Endothelial cell of umbilical vein (primary cell): ENCODE measurements around the gene NDUFAF2. TPM values are rescaled to one million over a fixed set of nuclear protein-coding genes. Genes with fewer than 3 reads are reported as not detected.

Experiments used
- BruUV-seq: library from RNA; stranded (reverse); fragments of 400-500 nt; replicated peaks from 2 replicates; lab custom pipeline; 2021; lab: Mats Ljungman, UMichigan
- CTCF ChIA-PET: fragments of 300-600, 350-600 bp; sonication (Branson Sonifier 250); formaldehyde crosslinking; loops from one replicate; lab custom pipeline; 2021; ENCODE audit warnings: antibody characterized with exemption, inconsistent platforms; lab: Charles Lee
- POLR2A ChIA-PET: fragments of 300-600, 350-600 bp; sonication (Branson Sonifier 250); formaldehyde crosslinking; loops from one replicate; lab custom pipeline; 2021; ENCODE audit warnings: antibody characterized with exemption, inconsistent platforms; lab: Charles Lee
- DNase-seq: peaks from one replicate; pipeline ENCODE4 v3.0.0-alpha.2; 2011; ENCODE audit warnings: low read depth, low spot score
- FAIRE-seq: peaks from 2 replicates; lab custom pipeline; 2011; peaks lifted over from hg19 to GRCh38; lab: Jason Lieb, UNC
- H2AFZ ChIP-seq: 2 replicates; pipeline ENCODE4 v1.6.0; 2012; ENCODE audit warnings: low read depth, low read length, control low read depth, inconsistent platforms
- H3K27ac ChIP-seq: 2 replicates; pipeline ENCODE4 v1.5.1; 2011; ENCODE audit warnings: low read depth, mild to moderate bottlenecking, control low read depth, low read length, moderate library complexity; ENCODE audit not compliant: insufficient read depth
- H3K27me3 ChIP-seq, 2 experiments: 2 replicates each; pipeline versions ENCODE4 v1.6.0 to v1.6.1; 2011; ENCODE audit warnings: low read length in 2 of 2, mixed read lengths in 1 of 2; ENCODE audit not compliant: control insufficient read depth in 2 of 2, insufficient read depth in 2 of 2
- H3K36me3 ChIP-seq, 2 experiments: 2 replicates in 1 of 2; 3 replicates in 1 of 2; pipeline ENCODE4 v1.5.1; 2011; ENCODE audit warnings: low read length in 2 of 2, mild to moderate bottlenecking in 1 of 2, moderate library complexity in 1 of 2; ENCODE audit not compliant: control insufficient read depth in 2 of 2, insufficient read depth in 2 of 2; ENCODE audit errors: extremely low read depth in 1 of 2
- H3K4me1 ChIP-seq: 3 replicates; pipeline ENCODE4 v1.5.1; 2011; ENCODE audit warnings: mild to moderate bottlenecking, low read length; ENCODE audit not compliant: control insufficient read depth, insufficient read depth; ENCODE audit errors: extremely low read depth
- H3K4me2 ChIP-seq: 2 replicates; pipeline ENCODE4 v1.6.1; 2011; ENCODE audit warnings: low read length, control low read depth, mixed read lengths; ENCODE audit not compliant: insufficient read depth
- H3K4me3 ChIP-seq, 3 experiments: fragments of 200-600 bp in 1 of 3; sonication (generic), shearing (Covaris generic) in 1 of 3; replicated peaks in 1 of 3; 2 replicates each; pipeline ENCODE4 v1.5.1; 2011 to 2016; ENCODE audit warnings: control low read depth in 3 of 3, low read length in 3 of 3, mild to moderate bottlenecking in 2 of 3, inconsistent platforms in 1 of 3, low read depth in 1 of 3, moderate library complexity in 1 of 3; ENCODE audit not compliant: insufficient read depth in 1 of 3
- H3K79me2 ChIP-seq: 2 replicates; pipeline ENCODE4 v1.6.0; 2012; ENCODE audit warnings: low read length, inconsistent platforms; ENCODE audit not compliant: control insufficient read depth, insufficient read depth
- H3K9ac ChIP-seq: replicated peaks from 2 replicates; pipeline ENCODE3; 2011; ENCODE audit warnings: low read length, control low read depth; ENCODE audit not compliant: insufficient read depth; ENCODE audit errors: extremely low read depth
- H3K9me1 ChIP-seq: replicated peaks from 3 replicates; pipeline ENCODE4 v1.6.0; 2011; ENCODE audit warnings: mild to moderate bottlenecking, low read length; ENCODE audit not compliant: control insufficient read depth, insufficient read depth; ENCODE audit errors: extremely low read depth
- H3K9me3 ChIP-seq: replicated peaks from 2 replicates; pipeline ENCODE4 v1.5.1; 2012; ENCODE audit warnings: low read length, inconsistent platforms; ENCODE audit not compliant: control insufficient read depth, insufficient read depth
- H4K20me1 ChIP-seq: replicated peaks from 2 replicates; pipeline ENCODE3; 2011; ENCODE audit warnings: mild to moderate bottlenecking, low read length; ENCODE audit not compliant: control insufficient read depth, insufficient read depth; ENCODE audit errors: extremely low read depth
- EZH2 ChIP-seq: IDR thresholded peaks from 2 replicates; pipeline ENCODE4 v1.6.1; 2012; ENCODE audit warnings: borderline replicate concordance, low read depth, mild to moderate bottlenecking, moderate library complexity, low read length, inconsistent platforms; ENCODE audit not compliant: severe bottlenecking
- FOS ChIP-seq: IDR thresholded peaks from 2 replicates; pipeline ENCODE4 v1.6.1; 2011; ENCODE audit warnings: mild to moderate bottlenecking, low read length, moderate library complexity, borderline replicate concordance; ENCODE audit not compliant: insufficient read depth
- JUN ChIP-seq: IDR thresholded peaks from 2 replicates; pipeline ENCODE4 v1.6.1; 2011; ENCODE audit warnings: borderline replicate concordance, low read depth; ENCODE audit not compliant: insufficient read length, insufficient read depth
- MYC ChIP-seq: IDR thresholded peaks from one replicate; pipeline ENCODE4 v1.6.1; 2011; ENCODE audit warnings: mild to moderate bottlenecking, low read depth, low read length
- POLR2A ChIP-seq: IDR thresholded peaks from 2 replicates; pipeline ENCODE4 v1.6.1; 2012; ENCODE audit warnings: low read depth, mild to moderate bottlenecking, control low read depth, low read length
- POLR2AphosphoS5 ChIP-seq: IDR thresholded peaks from 2 replicates; pipeline ENCODE4 v1.6.1; 2012; ENCODE audit warnings: low read depth, mild to moderate bottlenecking, control low read depth, low read length, moderate library complexity; ENCODE audit not compliant: insufficient read depth
- dilution Hi-C: fragments of 300-500 bp; cut with MboI; formaldehyde crosslinking; loops from one replicate; pipeline ENCODE4 v1.15.0; 2019; ENCODE audit warnings: low sequenced_read_pairs; ENCODE audit not compliant: extremely low pct_ligation_motif_present
- intact Hi-C: fragments of 100-400 bp; cut with micrococcal nuclease; formaldehyde crosslinking; loops from one replicate; pipeline ENCODE4 v1.10.0; 2022
- polyA plus RNA-seq, 4 experiments: library from polyadenylated mRNA; depleted of rRNA in 3 of 4; stranded (reverse) in 3 of 4; unstranded in 1 of 4; fragments of >200 nt; gene quantifications; 2 replicates each; pipeline versions ENCODE4 v1.2.1 to v1.2.3, GENCODE V29; 2011 to 2012; ENCODE audit warnings: missing spikeins in 1 of 4
- total RNA-seq: library from RNA; stranded (reverse); gene quantifications from 2 replicates; pipeline ENCODE4 v1.2.3, GENCODE V29; 2021
- TF ChIP-seq, protein P1 (sequence below): IDR thresholded peaks from 2 replicates; pipeline ENCODE4 v1.6.1; 2011; ENCODE audit not compliant: insufficient read depth, insufficient read length

Gene NDUFAF2
- total and polyA plus RNA-seq, 2 donors (not counting 3 experiments of a cell fraction or from before 2014, with no cell fraction given) = 10.7 to 39.9 TPM

GRCh38 chr5:61162832-61163567 is 218.0 kb downstream of the NDUFAF2 start:
- DNase-seq (peak; percentile 21), FAIRE-seq (no peak)
- TF ChIP-seq MYC (no peak), EZH2 (no peak), FOS (no peak), POLR2A (no peak), POLR2AphosphoS5 (no peak), JUN (no peak)
- TF ChIP-seq, protein P1, sequence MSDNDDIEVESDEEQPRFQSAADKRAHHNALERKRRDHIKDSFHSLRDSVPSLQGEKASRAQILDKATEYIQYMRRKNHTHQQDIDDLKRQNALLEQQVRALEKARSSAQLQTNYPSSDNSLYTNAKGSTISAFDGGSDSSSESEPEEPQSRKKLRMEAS = no peak
- ChIA-PET POLR2A (interaction anchor here (1.1 kb wide), 1 partner anchor 169 kb away, joined by 6 read pairs; no protein-coding TSS in a partner anchor), CTCF (interaction anchor here (2.0 to 2.7 kb wide), 2 partner anchors 168 to 204 kb away, joined by 8 to 11 read pairs; partner anchors contain the start of gene ZSWIM6)
- H4K20me1 ChIP-seq = no peaks in the 10 kb centered on the region
- H3K4me3 ChIP-seq = peak overlapping the region; percentile 1 to 70 (median 67)
- H3K9ac ChIP-seq = peak overlapping the region; percentile 64
- H3K79me2 ChIP-seq = peaks cover 34% of the 10 kb centered on the region
- intact Hi-C loops (loop anchor here (1.0 to 10.0 kb wide), 8 partner anchors 108 to 464 kb away; no protein-coding TSS in a partner anchor), dilution Hi-C loops (no loop called here)
- peaks cover 15% of the 10 kb centered on the region for H3K4me1 ChIP-seq
- BruUV-seq = no TSS peak
- H3K4me2 ChIP-seq = peak overlapping the region; percentile 78
- peaks cover 0 to 4% of the 10 kb centered on the region in 2 experiments for H3K36me3 ChIP-seq
- no peaks in the 10 kb centered on the region for H3K9me3 ChIP-seq
- H3K27me3 ChIP-seq = no peaks in the 10 kb centered on the region
- H3K27ac ChIP-seq = peak overlapping the region; percentile 72
- H2AFZ ChIP-seq = peak overlapping the region; percentile 73
- H3K9me1 ChIP-seq = no peaks in the 10 kb centered on the region
